ENCODE data around the gene ACTMAP. TPM values are rescaled to one million over a fixed set of nuclear protein-coding genes. Genes with fewer than 3 reads are reported as not detected.

The ACTMAP gene
- total RNA-seq, 3 donors from 2014 or later (not counting 1 experiment from before 2014, with no cell fraction given) = 5.9 to 9.6 (median 8.2) TPM

DNA sequence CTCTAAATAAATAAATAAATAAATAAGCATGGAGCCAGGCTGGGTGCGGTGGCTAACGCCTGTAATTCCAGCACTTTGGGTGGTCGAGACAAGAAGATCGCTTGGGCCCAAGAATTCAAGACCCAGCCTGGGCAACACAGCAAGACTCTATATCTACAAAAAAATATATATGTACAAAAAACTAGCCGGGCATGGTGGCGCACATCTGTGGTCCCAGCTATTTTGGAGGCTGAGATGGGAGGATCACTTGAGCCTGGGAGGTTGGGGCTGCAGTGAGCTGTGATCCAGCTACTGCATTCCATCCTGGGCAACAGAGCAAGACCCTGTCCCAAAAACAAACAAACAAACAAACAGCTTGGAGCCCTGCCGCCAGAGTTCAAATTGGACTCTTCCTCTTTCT is 2.7 kb downstream of the ACTMAP start:
- WGBS (ENCODE audit: insufficient coverage) = 96% methylated on average over 7 of the region's 7 CpGs
- no peaks in the 10 kb centered on the region for H3K9me3 ChIP-seq (ENCODE audit: control insufficient read depth, insufficient read depth, low read length)
- no peak overlapping the region for H3K4me3 ChIP-seq (ENCODE audit: low read length)
- H3K4me1 Mint-ChIP-seq = peaks cover 28 to 36% of the 10 kb centered on the region in 2 donors
- H3K36me3 Mint-ChIP-seq = no peaks in the 10 kb centered on the region
- H3K27ac Mint-ChIP-seq = peak overlapping the region in 1 of 2 donors; percentile 92
- H3K27me3 Mint-ChIP-seq (ENCODE audit: low read depth in 2 of 2) = no peaks in the 10 kb centered on the region
- no peak overlapping the region for H3K27ac ChIP-seq (ENCODE audit: low read length)
- TF ChIP-seq, protein P1, sequence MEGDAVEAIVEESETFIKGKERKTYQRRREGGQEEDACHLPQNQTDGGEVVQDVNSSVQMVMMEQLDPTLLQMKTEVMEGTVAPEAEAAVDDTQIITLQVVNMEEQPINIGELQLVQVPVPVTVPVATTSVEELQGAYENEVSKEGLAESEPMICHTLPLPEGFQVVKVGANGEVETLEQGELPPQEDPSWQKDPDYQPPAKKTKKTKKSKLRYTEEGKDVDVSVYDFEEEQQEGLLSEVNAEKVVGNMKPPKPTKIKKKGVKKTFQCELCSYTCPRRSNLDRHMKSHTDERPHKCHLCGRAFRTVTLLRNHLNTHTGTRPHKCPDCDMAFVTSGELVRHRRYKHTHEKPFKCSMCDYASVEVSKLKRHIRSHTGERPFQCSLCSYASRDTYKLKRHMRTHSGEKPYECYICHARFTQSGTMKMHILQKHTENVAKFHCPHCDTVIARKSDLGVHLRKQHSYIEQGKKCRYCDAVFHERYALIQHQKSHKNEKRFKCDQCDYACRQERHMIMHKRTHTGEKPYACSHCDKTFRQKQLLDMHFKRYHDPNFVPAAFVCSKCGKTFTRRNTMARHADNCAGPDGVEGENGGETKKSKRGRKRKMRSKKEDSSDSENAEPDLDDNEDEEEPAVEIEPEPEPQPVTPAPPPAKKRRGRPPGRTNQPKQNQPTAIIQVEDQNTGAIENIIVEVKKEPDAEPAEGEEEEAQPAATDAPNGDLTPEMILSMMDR (IDR thresholded peaks at IDR 0.05) = no peak
- H3K36me3 ChIP-seq (ENCODE audit: control insufficient read depth, insufficient read depth, low read length) = no peaks in the 10 kb centered on the region
- intact Hi-C loops (cut with micrococcal nuclease) = no loop called here
- H3K27me3 ChIP-seq (ENCODE audit: control insufficient read depth, insufficient read depth, low read length) = no peaks in the 10 kb centered on the region
- ATAC-seq (no peak), DNase-seq (no peak)
- H3K9me3 Mint-ChIP-seq = no peaks in the 10 kb centered on the region
- H3K4me3 Mint-ChIP-seq = no peak overlapping the region
- peaks cover 27% of the 10 kb centered on the region for H3K4me1 ChIP-seq (ENCODE audit: control insufficient read depth, insufficient read depth, low read length)

DNA sequence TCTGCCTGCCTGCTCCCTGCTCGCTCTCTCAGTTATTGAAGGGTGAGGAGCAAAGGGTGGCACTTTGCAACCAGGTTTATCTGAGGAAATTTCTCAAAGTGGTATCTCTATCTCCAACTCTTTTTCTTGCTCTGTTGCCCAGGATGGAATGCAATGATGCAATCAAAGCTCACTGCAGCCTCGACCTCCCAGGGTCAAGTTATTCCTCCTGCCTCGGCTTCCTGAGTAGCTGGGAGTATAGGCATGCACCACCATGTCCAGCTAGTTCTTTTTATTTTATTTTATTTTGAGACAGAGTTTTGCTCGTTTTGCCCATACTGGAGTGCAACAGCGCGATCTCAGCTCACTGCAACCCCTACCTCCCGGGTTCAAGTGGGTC is 4.9 kb downstream of the ACTMAP start:
- Mint-ChIP-seq H3K27ac (no peak overlapping the region), H3K9me3 (no peaks in the 10 kb centered on the region), H3K4me1 (peaks cover 12 to 18% of the 10 kb centered on the region in 2 donors), H3K36me3 (no peaks in the 10 kb centered on the region), H3K4me3 (no peak overlapping the region), H3K27me3 (ENCODE audit: low read depth in 2 of 2) (no peaks in the 10 kb centered on the region)
- Histone ChIP-seq H3K27ac (ENCODE audit: low read length) (no peak overlapping the region), H3K36me3 (ENCODE audit: control insufficient read depth, insufficient read depth, low read length) (no peaks in the 10 kb centered on the region), H3K9me3 (ENCODE audit: control insufficient read depth, insufficient read depth, low read length) (no peaks in the 10 kb centered on the region), H3K4me3 (ENCODE audit: low read length) (no peak overlapping the region), H3K27me3 (ENCODE audit: control insufficient read depth, insufficient read depth, low read length) (no peaks in the 10 kb centered on the region), H3K4me1 (ENCODE audit: control insufficient read depth, insufficient read depth, low read length) (peaks cover 13% of the 10 kb centered on the region)
- ATAC-seq (no peak), DNase-seq (no peak)
- intact Hi-C loops (cut with micrococcal nuclease) = no loop called here
- TF ChIP-seq, protein P1 (IDR thresholded peaks at IDR 0.05) = no peak
- WGBS (ENCODE audit: insufficient coverage) = 91% methylated on average over 6 of the region's 7 CpGs

DNA sequence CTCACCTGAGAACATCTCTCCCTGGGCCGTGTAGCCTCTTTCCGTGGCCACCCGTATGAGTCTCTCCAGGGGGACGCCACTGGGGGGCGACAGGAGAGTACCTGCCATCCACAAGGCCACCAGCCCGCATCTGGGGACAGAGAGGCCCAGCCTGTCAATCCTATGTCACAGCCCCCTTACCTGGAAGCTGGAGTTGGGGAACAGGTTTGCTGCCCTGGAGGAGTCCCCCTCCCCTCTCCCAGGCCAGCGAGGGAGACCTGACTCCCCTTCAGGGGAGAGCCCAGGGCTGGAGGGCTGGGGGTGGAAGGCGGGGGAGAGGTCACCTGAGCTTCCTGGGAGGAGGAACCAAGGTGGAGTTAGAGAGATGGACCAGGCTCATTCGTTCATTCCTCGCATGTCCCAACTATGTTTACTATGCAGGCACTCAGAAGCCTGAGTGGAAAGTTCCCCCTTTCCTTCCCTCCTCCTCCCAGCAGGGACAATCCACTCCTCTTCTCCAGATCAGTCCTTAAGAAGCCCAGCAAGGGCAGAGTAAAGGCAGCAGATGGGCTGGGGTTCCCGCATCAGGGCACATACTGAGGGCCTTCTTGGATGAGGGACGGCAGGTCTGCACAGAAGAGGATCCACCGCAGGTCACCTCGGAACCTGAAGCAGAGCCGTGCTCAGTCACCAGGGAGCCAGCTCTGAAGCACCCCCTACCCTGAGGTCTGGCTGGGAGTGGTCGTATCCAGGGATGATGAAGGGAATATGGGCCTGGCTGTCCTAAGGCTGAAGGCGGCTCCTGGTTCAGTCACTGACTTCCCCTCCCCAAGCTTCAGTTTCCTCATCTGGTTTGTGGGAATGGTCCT is 5.5 kb downstream of the ACTMAP start:
- 92% methylated on average over 16 of the region's 17 CpGs for WGBS (ENCODE audit: insufficient coverage)
- Mint-ChIP-seq H3K4me3 (no peak overlapping the region), H3K27ac (no peak overlapping the region), H3K27me3 (ENCODE audit: low read depth in 2 of 2) (no peaks in the 10 kb centered on the region), H3K36me3 (no peaks in the 10 kb centered on the region), H3K9me3 (no peaks in the 10 kb centered on the region), H3K4me1 (peaks cover 6 to 12% of the 10 kb centered on the region in 2 donors)
- Histone ChIP-seq H3K36me3 (ENCODE audit: control insufficient read depth, insufficient read depth, low read length) (no peaks in the 10 kb centered on the region), H3K4me1 (ENCODE audit: control insufficient read depth, insufficient read depth, low read length) (peaks cover 8% of the 10 kb centered on the region), H3K27ac (ENCODE audit: low read length) (no peak overlapping the region), H3K27me3 (ENCODE audit: control insufficient read depth, insufficient read depth, low read length) (no peaks in the 10 kb centered on the region), H3K4me3 (ENCODE audit: low read length) (no peak overlapping the region), H3K9me3 (ENCODE audit: control insufficient read depth, insufficient read depth, low read length) (no peaks in the 10 kb centered on the region)
- intact Hi-C loops (cut with micrococcal nuclease) = no loop called here
- TF ChIP-seq, protein P1 (IDR thresholded peaks at IDR 0.05) = no peak
- peak in 1 of 2 donors; percentile 50 for DNase-seq
- peak in 2 of 3 donors; percentile 31 to 35 for ATAC-seq
